HEK293 (cell line): ENCODE measurements around the gene APOBEC4.
A peak's percentile ranks its signal among the peaks of the same experiment; 100 is the strongest.

ENCODE experiments used
- CTCF ChIA-PET: fragments of 350-600 bp; formaldehyde crosslinking; extraction: SDS; loops from one replicate; lab custom pipeline; 2021; ENCODE audit warnings: antibody characterized with exemption; lab: Yijun Ruan, JAX
- POLR2A ChIA-PET: fragments of 300-600 bp; formaldehyde crosslinking; extraction: SDS; loops from one replicate; lab custom pipeline; 2020; ENCODE audit warnings: antibody characterized with exemption, inconsistent platforms; lab: Yijun Ruan, JAX
- H3K27ac ChIP-seq: fragments of 200-500 bp; sonication (Bioruptor generic); 2 replicates; pipeline ENCODE4 v1.5.1; 2014; ENCODE audit warnings: low read depth, low read length, control low read depth, inconsistent platforms; ENCODE audit errors: extremely low read depth
- H3K36me3 ChIP-seq, 2 experiments: fragments of 200-500 bp in 1 of 2; sonication (Bioruptor generic) in 1 of 2; 1 replicate in 1 of 2; 2 replicates in 1 of 2; pipeline ENCODE4 v1.5.1; 2014 to 2017; ENCODE audit warnings: inconsistent platforms in 2 of 2, low read length in 2 of 2; ENCODE audit not compliant: control insufficient read depth in 2 of 2, insufficient read depth in 1 of 2
- H3K4me1 ChIP-seq: fragments of 200-500 bp; sonication (Bioruptor generic); 2 replicates; pipeline ENCODE4 v1.5.1; 2014; ENCODE audit warnings: mild to moderate bottlenecking, low read length, inconsistent platforms; ENCODE audit not compliant: control insufficient read depth, insufficient read depth
- H3K4me3 ChIP-seq: 2 replicates; pipeline ENCODE4 v1.5.1; 2011; ENCODE audit warnings: low read depth, mild to moderate bottlenecking, control low read depth, low read length, moderate library complexity
- H3K9me3 ChIP-seq: fragments of 200-500 bp; sonication (Bioruptor generic); 2 replicates; pipeline ENCODE4 v1.5.1; 2014; ENCODE audit warnings: low read depth, low read length, inconsistent platforms; ENCODE audit not compliant: control insufficient read depth, insufficient read depth
- CTCF ChIP-seq: fragments of 450-650 bp; formaldehyde crosslinking; IDR thresholded peaks from 2 replicates; pipeline ENCODE4 v1.5.1; 2016; ENCODE audit warnings: missing biosample characterization, missing genetic modification characterization
- GLIS1 ChIP-seq: fragments of 450-650 bp; formaldehyde crosslinking; IDR thresholded peaks from 2 replicates; pipeline ENCODE4 v1.5.1; 2016; ENCODE audit warnings: missing biosample characterization, missing genetic modification characterization
- SCRT1 ChIP-seq: fragments of 450-650 bp; formaldehyde crosslinking; IDR thresholded peaks from 2 replicates; pipeline ENCODE4 v1.5.1; 2016; ENCODE audit warnings: missing biosample characterization, missing genetic modification characterization, borderline replicate concordance
- SCRT2 ChIP-seq: fragments of 450-650 bp; formaldehyde crosslinking; IDR thresholded peaks from 2 replicates; pipeline ENCODE4 v1.5.1; 2016; ENCODE audit warnings: missing biosample characterization, missing genetic modification characterization
- SP2 ChIP-seq: fragments of 450-650 bp; formaldehyde crosslinking; IDR thresholded peaks from 2 replicates; pipeline ENCODE4 v1.5.1; 2016; ENCODE audit warnings: missing biosample characterization, missing genetic modification characterization
- SP7 ChIP-seq: fragments of 450-650 bp; formaldehyde crosslinking; IDR thresholded peaks from 2 replicates; pipeline ENCODE4 v1.5.1; 2016; ENCODE audit warnings: missing biosample characterization, missing genetic modification characterization
- ZBTB17 ChIP-seq: fragments of 450-650 bp; formaldehyde crosslinking; IDR thresholded peaks from 2 replicates; pipeline ENCODE4 v1.5.1; 2016; ENCODE audit warnings: missing biosample characterization, missing genetic modification characterization
- ZFP37 ChIP-seq: fragments of 450-650 bp; formaldehyde crosslinking; IDR thresholded peaks from 2 replicates; pipeline ENCODE4 v1.5.1; 2016; ENCODE audit warnings: missing biosample characterization, missing genetic modification characterization
- ZNF10 ChIP-seq: fragments of 450-650 bp; formaldehyde crosslinking; IDR thresholded peaks from 2 replicates; pipeline ENCODE4 v1.5.1; 2017; ENCODE audit warnings: missing biosample characterization, missing genetic modification characterization
- ZNF133 ChIP-seq: fragments of 450-650 bp; formaldehyde crosslinking; IDR thresholded peaks from 2 replicates; pipeline ENCODE4 v1.5.1; 2016; ENCODE audit warnings: missing biosample characterization, missing genetic modification characterization
- ZNF146 ChIP-seq: fragments of 450-650 bp; formaldehyde crosslinking; IDR thresholded peaks from 2 replicates; pipeline ENCODE4 v1.5.1; 2016; ENCODE audit warnings: missing biosample characterization, missing genetic modification characterization
- ZNF223 ChIP-seq: fragments of 450-650 bp; formaldehyde crosslinking; IDR thresholded peaks from 2 replicates; pipeline ENCODE4 v1.5.1; 2016; ENCODE audit warnings: missing biosample characterization, missing genetic modification characterization
- ZNF335 ChIP-seq: fragments of 450-650 bp; formaldehyde crosslinking; conservative IDR thresholded peaks from 2 replicates; pipeline ENCODE4 v1.5.1; 2016; ENCODE audit warnings: missing biosample characterization, missing genetic modification characterization
- ZNF501 ChIP-seq: fragments of 450-650 bp; formaldehyde crosslinking; IDR thresholded peaks from 2 replicates; pipeline ENCODE4 v1.5.1; 2016; ENCODE audit warnings: missing biosample characterization, missing genetic modification characterization
- ZNF544 ChIP-seq: fragments of 450-650 bp; formaldehyde crosslinking; IDR thresholded peaks from 2 replicates; pipeline ENCODE4 v1.5.0; 2017; ENCODE audit warnings: missing biosample characterization, missing genetic modification characterization
- ZNF585B ChIP-seq: fragments of 450-650 bp; formaldehyde crosslinking; IDR thresholded peaks from 2 replicates; pipeline ENCODE4 v1.5.1; 2016; ENCODE audit warnings: missing biosample characterization, missing genetic modification characterization
- ZNF624 ChIP-seq: fragments of 450-650 bp; formaldehyde crosslinking; IDR thresholded peaks from 2 replicates; pipeline ENCODE4 v1.5.1; 2017; ENCODE audit warnings: missing biosample characterization, missing genetic modification characterization
- ZNF645 ChIP-seq: fragments of 450-650 bp; formaldehyde crosslinking; IDR thresholded peaks from 2 replicates; pipeline ENCODE4; 2016; ENCODE audit warnings: missing biosample characterization, missing genetic modification characterization
- ZNF654 ChIP-seq: fragments of 450-650 bp; formaldehyde crosslinking; IDR thresholded peaks from 2 replicates; pipeline ENCODE4 v1.5.1; 2016; ENCODE audit warnings: low read depth, missing biosample characterization, missing genetic modification characterization
- ZNF660 ChIP-seq: fragments of 450-650 bp; IDR thresholded peaks from 2 replicates; pipeline ENCODE4 v1.5.1; 2018; ENCODE audit warnings: missing biosample characterization, mild to moderate bottlenecking, missing genetic modification characterization

The APOBEC4 gene

GRCh38 chr1:183622884-183623785 is 30.0 kb downstream of the APOBEC4 start:
- Histone ChIP-seq H3K4me1 (no peaks in the 10 kb centered on the region), H3K36me3 (peaks cover 0 to 24% of the 10 kb centered on the region in 2 experiments; a peak in 1 of 3 replicates), H3K9me3 (no peaks in the 10 kb centered on the region), H3K4me3 (no peak overlapping the region), H3K27ac (no peak overlapping the region)
- ChIA-PET POLR2A (no interaction called here), CTCF (interaction anchor here (0.6 to 2.2 kb wide), 15 partner anchors 9 to 545 kb away, joined by 3 to 13 read pairs (median 3); no protein-coding TSS in a partner anchor)
- TF ChIP-seq ZNF654 (tag by site-specific recombination): peak; percentile 86
- TF ChIP-seq SCRT2: peak; percentile 33; the same call in 1 of the 2 replicates
- no peak for TF ChIP-seq ZNF624 (tag by site-specific recombination)
- TF ChIP-seq ZNF660 (tag by site-specific recombination): peak; percentile 94
- peak; percentile 79 for TF ChIP-seq CTCF
- 0 out of 2 replicates have a peak, but pooled peaks have one; percentile 12 for TF ChIP-seq ZBTB17 (tag by site-specific recombination)
- TF ChIP-seq ZNF544 (tag by site-specific recombination): no peak
- TF ChIP-seq, all 188 proteins: peak for 5

- Histone ChIP-seq H3K36me3 (peaks cover 0 to 18% of the 10 kb centered on the region in 2 experiments; a peak in 1 of 3 replicates), H3K9me3 (no peaks in the 10 kb centered on the region), H3K27ac (no peak overlapping the region), H3K4me1 (no peaks in the 10 kb centered on the region), H3K4me3 (no peak overlapping the region)
- CTCF ChIA-PET: interaction anchor here (0.6 to 2.2 kb wide), 6 partner anchors 12 to 341 kb away, joined by 3 to 13 read pairs (median 4); no protein-coding TSS in a partner anchor
- POLR2A ChIA-PET: no interaction called here
- TF ChIP-seq ZNF133: no peak
- TF ChIP-seq ZNF146: no peak
These were observed 31.1 kb downstream of the APOBEC4 start for GRCh38 chr1:183622013-183622412.

GRCh38 chr1:183620311-183620710 is 32.8 kb downstream of the APOBEC4 start:
- CTCF ChIA-PET: interaction anchor here (0.8 kb wide), 1 partner anchor 155 kb away, joined by 3 read pairs; no protein-coding TSS in a partner anchor
- Histone ChIP-seq H3K4me1 (no peaks in the 10 kb centered on the region), H3K36me3 (peaks cover 0 to 9% of the 10 kb centered on the region in 2 experiments; a peak in 1 of 3 replicates), H3K4me3 (no peak overlapping the region), H3K27ac (no peak overlapping the region), H3K9me3 (no peaks in the 10 kb centered on the region)
- no peak for TF ChIP-seq SP7 (tag by site-specific recombination)
- POLR2A ChIA-PET: no interaction called here

GRCh38 chr1:183619781-183620180 is 33.3 kb downstream of the APOBEC4 start:
- CTCF ChIA-PET: no interaction called here
- H3K36me3 ChIP-seq: peaks cover 0 to 4% of the 10 kb centered on the region in 2 experiments; a peak in 1 of 3 replicates
- no peak overlapping the region for H3K4me3 ChIP-seq
- POLR2A ChIA-PET: no interaction called here
- H3K27ac ChIP-seq: no peak overlapping the region
- no peaks in the 10 kb centered on the region for H3K9me3 ChIP-seq
- no peaks in the 10 kb centered on the region for H3K4me1 ChIP-seq
- peak; percentile 79 for TF ChIP-seq SCRT2
- TF ChIP-seq ZNF223 (tag by site-specific recombination): no peak
- TF ChIP-seq SCRT1: 0 out of 2 replicates have a peak, but pooled peaks have one; percentile 49
- no peak for TF ChIP-seq ZNF585B (tag by site-specific recombination)
- no peak for TF ChIP-seq ZNF501
- no peak for TF ChIP-seq GLIS1 (tag by site-specific recombination)
- no peak for TF ChIP-seq SP2 (tag by site-specific recombination)
- no peak for TF ChIP-seq ZNF335 (tag by site-specific recombination)
- no peak for TF ChIP-seq ZFP37
- TF ChIP-seq ZNF645 (tag by site-specific recombination): no peak
- TF ChIP-seq ZNF10: no peak
- TF ChIP-seq ZNF146: no peak
